Measurements from ENCODE around the gene ANTKMT. TPM values are rescaled to one million over a fixed set of nuclear protein-coding genes. Genes with fewer than 3 reads are reported as not detected.

Gene ANTKMT
- total RNA-seq, 2 donors from 2014 or later: 42.1 to 83.1 TPM

- no peak overlapping the region for H3K27ac ChIP-seq
- H3K27me3 ChIP-seq: peaks cover 12% of the 10 kb centered on the region
- no peaks in the 10 kb centered on the region for H3K36me3 ChIP-seq
- TF ChIP-seq CTCF (IDR thresholded peaks at IDR 0.05): no peak
- H3K4me1 ChIP-seq: no peaks in the 10 kb centered on the region
- intact Hi-C loops (cut with DNase I): no loop called here
- H3K9me3 ChIP-seq: no peaks in the 10 kb centered on the region
- no peak overlapping the region for H3K4me3 ChIP-seq
- no peak overlapping the region for H3K9ac ChIP-seq (ENCODE audit: low read depth in 2 of 2, low read length in 2 of 2)
- no peak for DNase-seq
These were observed 33.7 kb downstream of the ANTKMT start for GRCh38 chr16:754656-755055.

GRCh38 chr16:756428-756827 lies 35.5 kb downstream of the ANTKMT start:
- H3K27me3 ChIP-seq: peaks cover 15% of the 10 kb centered on the region
- no peaks in the 10 kb centered on the region for H3K9me3 ChIP-seq
- no peaks in the 10 kb centered on the region for H3K4me1 ChIP-seq
- no peak for DNase-seq
- H3K36me3 ChIP-seq: no peaks in the 10 kb centered on the region
- no peak for TF ChIP-seq CTCF (IDR thresholded peaks at IDR 0.05)
- no peak overlapping the region for H3K9ac ChIP-seq (ENCODE audit: low read depth in 2 of 2, low read length in 2 of 2)
- intact Hi-C loops (cut with DNase I): no loop called here
- H3K27ac ChIP-seq: no peak overlapping the region
- H3K4me3 ChIP-seq: no peak overlapping the region

GRCh38 chr16:759110-759910 lies 38.4 kb downstream of the ANTKMT start:
- peaks cover 4% of the 10 kb centered on the region for H3K27me3 ChIP-seq
- DNase-seq: no peak
- no peak for TF ChIP-seq CTCF (IDR thresholded peaks at IDR 0.05)
- H3K4me3 ChIP-seq: no peak overlapping the region
- no peaks in the 10 kb centered on the region for H3K9me3 ChIP-seq
- H3K9ac ChIP-seq (ENCODE audit: low read depth in 2 of 2, low read length in 2 of 2): no peak overlapping the region
- H3K27ac ChIP-seq: no peak overlapping the region
- no peaks in the 10 kb centered on the region for H3K36me3 ChIP-seq
- H3K4me1 ChIP-seq: no peaks in the 10 kb centered on the region
- intact Hi-C loops (cut with DNase I): no loop called here

- H3K27ac ChIP-seq: no peak overlapping the region
- H3K9ac ChIP-seq (ENCODE audit: low read depth in 2 of 2, low read length in 2 of 2): no peak overlapping the region
- H3K4me3 ChIP-seq: no peak overlapping the region
- H3K9me3 ChIP-seq: no peaks in the 10 kb centered on the region
- peaks cover 4% of the 10 kb centered on the region for H3K27me3 ChIP-seq
- DNase-seq: no peak
- H3K4me1 ChIP-seq: no peaks in the 10 kb centered on the region
- intact Hi-C loops (cut with DNase I): no loop called here
- no peaks in the 10 kb centered on the region for H3K36me3 ChIP-seq
- no peak for TF ChIP-seq CTCF (IDR thresholded peaks at IDR 0.05)
These were observed 39.1 kb downstream of the ANTKMT start for GRCh38 chr16:760065-760464.

- no peaks in the 10 kb centered on the region for H3K9me3 ChIP-seq
- no peak within 1 kb of the TSS for H3K9ac ChIP-seq (ENCODE audit: low read depth in 2 of 2, low read length in 2 of 2)
- no peak within 1 kb of the TSS for H3K4me3 ChIP-seq
- no peaks in the 10 kb centered on the region for H3K4me1 ChIP-seq
- no peak within 1 kb of the TSS for H3K27ac ChIP-seq
- no peak for DNase-seq
- peaks cover 4% of the 10 kb centered on the region for H3K27me3 ChIP-seq
- no peak for TF ChIP-seq CTCF (IDR thresholded peaks at IDR 0.05)
- no peaks in the 10 kb centered on the region for H3K36me3 ChIP-seq
- intact Hi-C loops (cut with DNase I): no loop called here
These were observed 39.8 kb downstream of the ANTKMT start, which contains the start of gene MSLN for GRCh38 chr16:760545-761343. Gene MSLN (plus strand): TSS chr16:760734. CDS start chr16:762681, 1,947 bp downstream.

Data from colonic mucosa (tissue), 4 donors.